HG03520 (cell line): ENCODE measurements around the gene CD164.

Experiments
- ATAC-seq: cut with Tn5 transposase; IDR thresholded peaks from one replicate; pipeline ENCODE4 v1.9.1; 2021; ENCODE audit warnings: mild to moderate bottlenecking, moderate library complexity; ENCODE audit not compliant: unreplicated experiment

Gene CD164

DNA sequence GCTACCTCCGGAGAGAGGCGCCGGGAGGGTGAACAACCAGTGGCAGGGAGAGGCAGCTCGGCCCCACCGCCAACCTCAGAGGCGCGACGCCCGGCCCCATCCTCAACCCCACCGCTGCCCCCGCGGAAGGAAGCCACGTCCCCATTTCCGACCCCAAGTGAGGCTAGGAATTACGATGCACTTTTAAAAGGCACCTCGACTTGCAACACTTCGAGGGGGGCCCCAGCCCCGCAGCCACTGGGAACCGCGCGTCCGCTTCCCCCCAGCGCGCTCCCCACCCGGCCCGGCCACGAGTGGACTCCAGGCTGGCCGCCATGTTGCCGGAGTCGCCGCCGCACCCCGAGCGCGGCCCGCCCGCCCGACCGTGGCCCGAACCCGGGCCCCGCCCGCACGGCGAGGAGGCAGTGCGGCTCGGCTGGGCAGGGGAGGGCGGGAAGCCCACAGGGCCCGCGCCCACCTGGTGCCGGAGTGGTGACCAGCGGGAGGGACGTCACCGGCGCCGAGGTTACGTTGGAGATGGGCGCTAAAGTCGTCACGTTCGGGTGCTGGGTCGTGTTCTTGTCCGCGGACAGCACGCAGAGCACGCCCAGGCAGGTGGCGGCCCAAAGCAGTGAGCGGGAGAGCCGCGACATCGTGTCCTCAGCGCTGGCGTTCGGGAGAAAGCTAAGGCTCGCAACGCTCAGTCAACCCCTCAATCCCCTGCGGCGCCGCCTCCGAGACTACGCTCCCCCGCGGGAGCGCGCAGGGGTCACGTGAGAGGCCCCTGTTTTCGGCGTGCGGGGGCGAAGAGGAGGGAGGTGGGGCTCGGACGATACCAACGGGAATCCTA lies at the start of gene CD164:
CD164 (minus strand) TSS at position 721 of the 829 bp plus-strand sequence; CDS start at position 632, 89 bp downstream.
- peak; percentile 27 for ATAC-seq

DNA sequence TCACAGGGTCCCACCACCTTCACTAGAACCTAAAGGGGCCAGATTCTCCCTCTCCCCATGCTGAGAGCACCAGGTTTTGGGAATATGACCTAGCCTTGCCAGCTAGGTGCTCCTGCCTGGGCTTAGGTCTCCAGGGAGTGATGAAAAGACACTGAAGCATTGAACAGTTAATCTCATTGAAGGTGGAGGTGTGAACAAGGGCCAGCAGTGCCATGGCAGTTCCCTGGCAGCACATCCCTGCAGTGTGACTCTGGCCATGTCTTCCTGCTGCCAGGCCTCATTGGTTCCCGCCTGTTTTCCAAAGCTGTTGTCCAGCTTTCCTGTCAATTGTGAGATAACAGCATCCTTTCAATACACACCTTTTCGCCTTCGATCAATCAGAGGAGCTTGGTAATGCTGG lies 47.2 kb upstream of the CD164 start:
- ATAC-seq: no peak

DNA sequence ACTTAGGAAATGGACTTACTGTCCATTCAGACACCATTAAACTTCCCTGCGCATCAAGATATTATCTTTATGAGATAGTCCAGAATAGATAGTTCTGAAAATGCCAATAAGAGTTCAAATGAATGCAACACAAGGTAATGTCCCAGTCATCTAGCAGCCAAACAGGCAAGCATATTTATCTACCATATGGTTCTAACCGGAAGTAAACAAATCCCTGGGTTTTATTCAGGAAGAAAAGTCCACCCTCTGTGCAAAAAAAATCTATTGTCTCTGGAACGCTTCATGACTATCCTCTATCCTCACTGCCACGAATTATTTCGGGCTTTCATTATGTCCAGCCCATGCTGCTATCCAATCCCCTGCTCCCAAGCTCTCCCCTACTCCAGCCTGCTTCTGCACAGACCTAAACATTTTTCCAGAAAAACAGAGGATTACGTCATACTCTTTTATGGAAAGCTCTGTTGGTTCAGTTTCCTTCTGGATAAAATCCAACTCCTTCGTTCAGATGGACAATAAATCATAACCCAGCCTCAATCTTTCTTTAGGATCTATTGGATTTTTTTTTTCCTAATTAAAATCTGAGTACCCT lies 46.7 kb upstream of the CD164 start:
- ATAC-seq: no peak

DNA sequence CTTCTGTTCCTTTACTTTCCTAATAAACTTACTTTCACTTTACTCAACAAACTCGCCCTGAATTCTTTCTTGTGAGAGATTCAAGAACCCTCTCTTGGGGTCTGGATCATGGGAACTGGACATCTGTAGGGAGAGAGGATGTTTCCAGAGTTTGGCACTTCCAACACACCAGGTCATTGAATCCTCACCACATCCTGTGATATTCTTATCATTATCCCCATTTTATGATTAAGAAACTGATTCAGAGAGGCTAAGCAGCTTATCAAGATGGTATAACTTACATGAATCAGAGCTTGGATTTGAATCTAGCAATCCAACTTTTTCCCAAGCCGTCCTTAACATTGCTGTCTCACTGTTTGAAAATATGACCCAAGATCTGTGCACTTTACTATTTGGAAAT lies 42.7 kb upstream of the CD164 start:
- no peak for ATAC-seq

DNA sequence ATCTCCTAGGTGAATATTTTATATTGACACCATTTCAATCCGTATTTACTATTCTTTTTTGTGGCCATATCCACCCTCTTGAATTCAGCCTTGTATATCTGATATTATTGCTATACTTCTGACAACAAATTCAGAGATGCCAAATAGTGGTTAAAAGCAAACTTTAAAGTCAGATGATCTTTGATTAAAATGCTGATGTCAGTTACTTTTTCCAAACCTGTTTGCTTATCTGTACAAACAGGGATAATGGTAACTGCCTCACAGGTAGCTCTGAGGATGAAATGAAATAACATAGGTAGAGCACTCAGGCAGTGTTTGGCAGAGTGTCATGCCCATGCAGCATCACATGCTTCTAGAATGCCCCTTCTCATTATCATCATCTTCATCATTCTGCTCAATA lies 38.9 kb upstream of the CD164 start:
- ATAC-seq: no peak

DNA sequence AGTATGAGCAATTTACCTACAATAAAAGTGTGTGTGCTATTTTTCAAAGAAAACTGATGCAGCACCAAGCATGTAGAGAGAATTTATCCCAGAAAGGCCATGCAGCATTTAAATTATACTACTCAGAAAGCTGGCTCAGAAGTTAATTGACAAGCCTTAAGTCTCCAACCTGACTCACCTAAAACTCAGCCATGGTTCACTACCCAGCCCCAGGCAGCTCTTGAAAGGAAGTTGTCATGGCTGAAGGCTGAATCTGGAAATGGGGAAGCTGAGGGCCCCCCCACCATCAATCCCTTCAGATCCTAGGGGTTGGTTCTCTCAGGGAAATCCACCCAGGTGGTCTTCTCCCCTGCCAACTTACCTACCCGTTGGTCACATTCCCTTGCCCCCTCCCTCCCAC lies 38.5 kb upstream of the CD164 start:
- ATAC-seq: no peak

DNA sequence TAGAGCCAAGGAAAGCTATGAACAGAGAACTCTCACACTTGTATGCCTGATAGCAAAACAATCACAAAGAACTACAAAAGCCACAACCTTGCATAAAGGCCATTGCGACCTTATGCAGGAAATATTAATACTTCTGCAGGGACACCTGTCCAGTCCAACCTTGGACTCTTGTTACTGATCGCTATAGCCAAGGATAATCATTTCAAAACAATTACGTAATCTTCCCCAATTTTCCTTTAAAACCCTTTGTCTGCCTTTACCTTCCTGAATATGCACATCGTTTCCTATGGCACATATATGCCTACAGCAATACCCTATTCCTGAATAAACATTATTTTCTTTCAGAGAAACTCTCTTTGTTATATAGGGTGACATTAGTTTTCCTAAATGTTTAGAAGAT lies 35.4 kb upstream of the CD164 start:
- no peak for ATAC-seq

DNA sequence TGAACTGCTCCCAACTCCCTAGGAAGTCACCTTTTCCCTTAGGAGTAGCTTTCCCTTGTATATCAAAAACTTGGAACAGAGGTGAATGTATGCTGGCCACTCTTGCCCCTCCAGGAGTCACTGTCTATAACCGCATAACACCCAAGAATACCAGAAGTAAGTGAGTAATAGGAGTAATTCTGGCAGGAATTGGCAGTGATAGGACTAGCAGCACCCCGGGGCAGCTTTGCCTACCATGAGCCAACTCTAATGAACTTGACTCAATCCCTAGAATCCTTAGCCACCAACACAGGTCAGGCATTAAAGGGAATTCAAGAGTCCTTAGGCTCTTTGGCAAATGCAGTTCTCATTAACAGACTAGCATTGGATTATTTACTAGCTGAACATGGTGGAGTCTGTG lies 28.8 kb upstream of the CD164 start:
- ATAC-seq: no peak

DNA sequence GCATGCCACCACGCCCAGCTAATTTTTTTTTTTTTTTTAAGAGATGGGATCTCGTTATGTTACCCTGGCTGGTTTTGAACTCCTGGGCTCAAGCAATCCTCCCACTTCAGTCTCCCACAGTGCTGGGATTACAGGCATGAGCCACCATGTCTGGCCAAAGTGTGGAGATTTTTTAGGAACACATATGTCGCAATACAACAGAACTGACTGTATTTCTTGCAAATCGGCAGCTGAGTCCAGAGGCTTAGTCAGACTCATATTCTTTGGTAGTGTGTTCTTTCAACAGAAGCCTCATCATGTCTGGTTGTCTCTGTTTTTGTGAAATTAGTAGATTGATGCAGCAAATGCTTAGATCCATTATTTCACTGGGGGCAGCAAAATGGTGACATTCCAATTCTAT lies 23.9 kb upstream of the CD164 start:
- ATAC-seq: no peak

DNA sequence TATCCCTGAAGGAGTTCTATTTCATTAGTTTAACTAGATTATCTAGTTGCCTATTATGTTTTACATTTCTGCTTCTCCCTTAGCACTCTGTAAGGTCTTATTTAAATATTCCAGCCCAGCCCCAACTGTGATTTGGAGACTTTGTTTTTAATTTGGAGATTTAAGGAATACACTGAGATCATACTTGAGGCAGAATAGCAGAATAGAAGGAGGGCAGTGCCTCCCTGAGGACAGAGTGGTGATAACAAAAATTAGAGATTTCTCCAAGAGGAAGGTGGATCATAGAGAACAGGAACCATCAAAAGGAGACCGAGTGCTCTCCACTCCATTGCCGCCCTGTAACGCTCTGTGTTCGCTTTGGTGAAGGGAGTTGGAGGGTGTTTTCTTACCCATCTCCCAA lies 14.8 kb upstream of the CD164 start:
- ATAC-seq: no peak

DNA sequence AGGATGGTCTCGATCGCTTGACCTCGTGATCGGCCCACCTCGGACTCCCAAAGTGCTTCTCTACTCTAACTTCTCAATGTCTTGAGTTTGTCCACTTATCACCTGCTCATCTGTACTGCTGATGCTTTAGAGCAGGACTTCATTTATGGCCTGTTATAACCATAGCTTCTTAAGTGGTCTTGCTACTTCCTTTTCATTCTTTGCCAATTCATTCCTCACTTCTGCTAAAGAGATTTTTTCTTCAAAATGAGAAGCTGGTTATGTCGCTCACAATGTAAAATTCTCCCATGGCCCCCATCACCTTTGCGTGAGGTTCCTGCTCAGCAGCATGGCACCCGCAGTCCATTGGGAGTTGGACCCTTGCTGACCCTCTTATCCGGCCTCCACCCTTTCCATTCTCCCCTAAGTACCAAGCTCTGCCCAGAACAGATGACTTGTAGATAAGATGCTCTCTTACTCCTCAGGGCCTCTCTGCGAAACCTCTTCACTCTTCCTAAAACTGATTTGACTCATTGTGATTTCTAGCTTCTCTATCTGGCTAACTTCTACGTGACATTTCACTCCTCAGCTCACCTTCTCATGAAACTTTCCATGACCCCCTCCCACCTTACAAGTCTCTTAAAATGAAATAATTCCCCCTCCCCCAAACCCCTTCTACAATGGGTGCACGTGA lies 13.9 kb upstream of the CD164 start:
- no peak for ATAC-seq

DNA sequence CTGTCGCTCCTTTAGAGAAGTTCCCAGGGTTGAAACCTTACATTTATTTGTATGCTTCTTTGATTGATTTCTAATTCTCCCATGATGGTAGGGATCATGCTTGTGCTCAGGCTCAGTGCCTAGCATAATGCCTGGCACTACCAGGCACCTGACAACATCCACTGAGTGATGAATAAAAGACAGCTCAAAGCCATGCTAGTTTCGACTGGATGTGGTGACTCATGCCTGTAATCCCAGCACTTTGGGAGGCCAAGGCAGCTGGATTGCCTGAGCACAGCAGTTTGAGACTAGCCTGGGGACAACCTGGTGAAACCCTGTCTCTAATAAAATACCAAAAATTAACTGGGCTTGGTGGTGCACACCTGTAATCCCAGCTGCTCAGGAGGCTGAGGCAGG lies 11.6 kb upstream of the CD164 start:
- ATAC-seq: no peak

DNA sequence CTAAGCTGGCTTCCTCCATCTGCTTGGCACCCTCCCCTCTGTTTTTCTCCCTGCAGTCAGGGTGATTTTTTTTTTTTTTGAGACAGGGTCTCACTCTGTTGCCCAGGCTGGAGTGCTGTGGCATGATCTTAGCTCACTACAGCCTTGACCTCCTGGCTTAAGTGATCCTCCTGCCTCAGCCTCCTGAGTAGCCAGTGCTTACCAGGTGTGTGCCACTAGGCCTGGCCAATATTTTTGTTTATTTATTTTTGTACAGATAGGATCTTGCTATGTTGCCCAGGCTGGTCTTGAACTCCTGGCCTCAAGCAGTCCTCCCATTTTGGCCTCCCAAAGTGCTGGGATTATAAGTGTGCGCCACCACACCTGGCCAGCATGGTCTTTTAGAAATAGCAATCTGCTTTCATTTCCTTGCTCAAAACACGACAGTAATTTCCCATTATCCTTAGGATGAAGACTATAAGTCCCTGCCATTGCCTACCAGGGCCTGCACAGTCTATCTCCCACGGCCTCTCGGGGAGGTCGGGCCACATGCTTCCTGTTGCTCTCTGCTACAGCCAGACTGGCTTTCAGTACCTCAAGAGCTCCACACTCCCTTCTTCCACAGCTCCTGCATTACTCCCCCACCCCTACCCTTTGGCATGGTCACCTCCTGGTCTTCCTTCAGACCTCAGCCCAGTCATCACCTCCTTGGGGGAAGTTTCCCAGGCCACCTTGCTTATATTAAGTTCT lies 11.1 kb upstream of the CD164 start:
- no peak for ATAC-seq

DNA sequence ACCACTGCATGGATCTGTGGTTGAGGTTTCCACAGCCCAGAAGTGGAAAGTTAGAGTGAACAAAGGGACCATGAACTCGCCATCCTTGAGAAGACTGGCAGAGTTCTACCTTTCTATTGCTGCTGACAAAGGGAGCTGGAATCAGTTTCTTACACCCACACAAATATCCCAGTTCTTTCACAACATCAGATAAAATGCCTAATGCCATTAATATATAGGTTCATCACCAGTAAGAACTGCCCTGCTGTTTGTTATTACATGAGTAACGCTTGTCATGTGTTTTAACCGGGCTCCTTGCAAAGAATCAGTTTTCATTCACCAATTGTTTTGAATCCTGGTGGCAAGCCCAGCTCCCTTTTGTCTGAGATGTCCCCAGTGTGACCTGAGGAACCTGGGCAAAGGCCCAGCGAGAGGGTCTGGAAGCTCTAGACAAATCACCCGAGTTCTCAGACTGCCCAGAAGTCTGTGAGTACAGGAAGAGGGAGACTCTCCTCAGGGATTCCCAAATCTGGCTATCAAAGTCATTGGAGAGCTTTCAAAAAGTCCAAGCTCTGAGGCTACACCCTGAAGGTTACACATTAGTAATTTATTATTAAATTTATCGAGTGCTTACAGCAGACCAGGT lies 7.5 kb upstream of the CD164 start:
- ATAC-seq: no peak

DNA sequence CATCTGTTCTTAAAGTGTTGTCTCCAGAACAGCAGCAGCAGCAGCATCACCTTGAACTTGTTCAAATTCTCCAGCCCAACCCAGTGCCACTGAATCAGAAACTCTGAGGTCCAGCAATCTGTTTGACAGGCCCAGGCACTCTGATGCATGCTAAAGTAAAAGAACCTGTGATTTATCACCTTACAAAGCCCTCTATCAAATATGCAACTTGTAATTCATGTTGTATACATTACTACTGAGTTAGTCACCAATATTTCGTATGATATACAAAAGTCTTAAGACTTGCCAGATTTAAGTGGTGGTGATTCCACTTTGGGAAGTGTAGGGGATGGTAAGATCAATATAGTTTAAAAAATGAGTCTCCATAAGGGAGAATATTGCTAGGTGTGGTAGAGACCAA lies 6.0 kb upstream of the CD164 start:
- no peak for ATAC-seq

DNA sequence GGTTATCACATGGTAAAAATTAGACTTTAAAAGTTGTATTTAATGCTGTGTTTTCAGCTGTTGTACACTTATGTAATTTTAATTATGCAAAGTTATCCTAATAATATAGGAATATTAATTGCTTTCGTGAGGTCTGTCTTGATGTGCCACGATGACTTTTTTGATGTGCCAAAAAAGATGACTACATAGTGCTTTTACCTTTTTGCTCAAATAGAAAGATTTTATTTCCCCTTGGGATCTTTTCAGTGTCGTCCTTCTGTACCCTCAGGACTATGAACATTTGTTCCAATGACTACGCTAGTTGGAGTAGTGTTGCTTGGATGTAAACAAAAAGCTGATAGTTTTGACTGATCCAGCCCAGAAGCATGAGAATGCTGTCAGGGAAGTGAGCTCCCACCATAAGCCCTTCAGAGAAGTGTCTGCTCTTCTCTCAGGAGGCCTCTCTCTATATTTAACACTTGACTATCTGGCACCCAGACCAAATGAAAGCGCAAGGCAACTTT lies 1.2 kb upstream of the CD164 start:
- no peak for ATAC-seq

DNA sequence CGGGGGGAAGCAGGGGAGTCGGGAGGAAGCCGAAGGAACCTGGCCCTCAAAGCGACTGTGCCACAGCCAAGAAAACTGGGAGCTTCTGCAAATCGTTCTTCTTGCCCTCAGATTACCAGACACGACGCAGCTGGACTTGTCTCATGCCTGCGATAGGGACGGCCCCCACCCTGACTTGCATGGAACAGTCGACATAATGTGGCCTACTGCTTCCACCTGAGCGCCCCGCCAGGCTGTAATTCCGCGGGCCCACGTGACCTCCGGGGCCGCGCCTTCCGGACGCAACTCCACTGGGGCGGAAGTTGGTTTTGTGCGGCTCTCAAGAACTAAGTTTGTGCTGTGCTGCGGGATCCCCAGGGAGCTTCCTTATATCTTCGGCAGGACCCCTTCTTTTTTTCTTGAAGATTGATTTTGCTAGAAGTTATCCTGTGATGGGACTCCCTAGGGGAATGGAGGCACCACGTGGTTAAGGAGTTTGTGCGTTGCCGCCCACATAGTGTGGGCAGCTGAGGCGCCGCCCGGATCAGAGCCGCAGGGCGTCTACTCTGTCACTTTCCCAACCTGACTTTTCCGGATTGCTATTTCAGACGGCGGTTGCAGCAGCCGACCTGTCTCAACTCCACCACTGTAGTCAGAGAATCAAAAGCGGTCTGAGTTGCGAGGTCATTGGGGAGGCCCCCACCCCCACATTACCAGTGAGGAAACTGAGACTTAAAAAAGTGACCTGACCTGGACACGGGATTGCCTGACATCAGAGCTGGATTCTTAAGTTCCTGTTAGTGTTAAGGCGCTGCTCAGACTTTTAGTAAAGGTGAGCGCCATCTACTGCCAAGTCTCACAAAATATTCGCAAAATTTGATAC lies 540 bp upstream of the CD164 start:
- ATAC-seq: peak; percentile 57

DNA sequence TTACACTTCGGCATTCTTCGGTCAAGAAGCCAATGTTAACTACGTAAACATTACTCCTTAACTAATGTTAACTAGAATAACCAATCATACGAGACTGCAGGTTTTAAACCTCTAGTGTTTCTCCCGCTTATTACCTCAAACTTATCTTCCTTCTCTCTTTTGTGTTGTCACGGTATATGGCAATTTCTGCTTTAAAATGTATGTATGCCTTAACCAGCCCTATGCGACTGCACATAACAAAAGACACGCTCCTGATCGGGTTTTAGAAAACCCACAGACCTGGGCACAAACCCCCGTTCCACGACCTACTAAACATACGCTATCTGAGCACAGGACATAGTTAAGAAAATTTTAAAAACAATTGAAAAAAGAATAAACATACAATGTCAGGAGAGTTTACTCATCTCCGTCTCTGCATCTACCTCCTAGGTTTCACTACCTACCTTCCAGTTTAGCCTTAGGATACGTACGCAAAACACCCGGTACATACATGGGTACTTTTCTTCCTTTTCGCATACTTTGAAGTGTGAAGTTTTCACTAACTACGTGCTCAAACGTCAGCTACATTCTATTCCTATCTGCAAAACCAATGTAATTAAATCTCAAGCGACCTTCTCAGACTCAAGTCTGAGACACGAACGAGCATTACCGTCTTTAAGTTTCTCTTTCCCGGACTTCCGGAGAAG lies 1.1 kb downstream of the CD164 start:
- no peak for ATAC-seq

DNA sequence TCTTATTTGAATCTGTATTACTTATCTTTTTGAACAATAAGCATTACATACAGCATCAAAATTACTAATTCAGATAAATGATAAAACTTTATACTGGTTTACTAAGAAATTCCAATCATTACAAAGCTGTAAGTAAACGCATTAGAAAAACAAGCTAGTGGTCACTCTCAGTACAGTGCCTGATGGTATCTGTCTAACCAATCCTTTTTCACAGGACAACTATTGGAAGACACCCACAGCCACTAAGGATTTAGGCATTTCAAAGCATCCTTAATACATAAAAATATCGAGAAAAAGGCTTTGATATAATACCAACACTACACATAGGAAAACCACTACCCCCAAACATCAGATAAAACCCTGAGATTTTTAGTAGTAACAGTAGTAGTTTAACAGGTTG lies 2.6 kb downstream of the CD164 start:
- ATAC-seq: no peak
